ENCODE data around the gene TANGO6.
A peak's percentile ranks its signal among the peaks of the same experiment; 100 is the strongest.

The TANGO6 gene

DNA sequence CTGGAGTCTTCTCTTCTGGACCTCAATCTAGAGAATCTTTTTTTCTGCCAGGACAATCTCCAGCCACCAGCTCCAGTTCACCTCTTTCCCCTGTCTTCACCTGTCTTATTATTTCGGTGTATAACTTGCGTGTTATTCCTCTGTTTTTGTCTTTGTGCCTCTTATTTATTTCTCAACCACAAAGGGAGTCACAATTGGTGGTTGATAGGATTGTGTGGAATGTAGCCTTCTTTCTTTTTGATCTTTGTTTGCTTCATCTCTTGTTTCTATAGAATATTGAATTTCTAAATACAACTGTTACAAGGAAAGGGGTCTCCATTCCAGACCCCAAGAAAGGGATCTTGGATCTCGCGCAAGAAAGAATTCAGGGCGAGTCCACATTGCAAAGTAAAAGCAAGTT is 226.2 kb downstream of the TANGO6 start:
- no peak for DNase-seq (ENCODE audit: low read depth in 2 of 2)
- H3K4me3 ChIP-seq (replicated peaks in 1 of 2; ENCODE audit: low read depth in 2 of 2, low read length in 2 of 2), result no peak overlapping the region
- TF ChIP-seq CTCF (IDR thresholded peaks at IDR 0.05; ENCODE audit: low read depth, low read length), result no peak

DNA sequence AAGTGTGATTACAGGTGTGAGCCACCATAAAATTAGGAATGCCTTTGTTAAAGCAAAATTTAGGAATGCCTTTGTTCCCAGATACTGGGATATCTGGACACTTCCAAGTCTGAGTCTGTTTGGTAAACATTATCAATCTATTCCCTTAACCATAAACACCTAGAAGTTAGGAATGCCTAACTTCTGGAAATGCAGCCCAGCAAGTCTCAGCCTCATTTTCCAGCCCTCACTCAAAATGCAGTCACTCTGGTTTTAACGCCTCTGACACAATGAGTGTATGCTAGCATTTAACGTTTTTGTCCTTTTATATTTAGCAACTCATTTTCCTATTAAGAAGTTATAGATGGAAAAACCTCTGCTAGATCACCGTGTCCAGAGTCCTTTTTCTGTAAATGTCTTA is 227.7 kb downstream of the TANGO6 start:
- H3K4me3 ChIP-seq (replicated peaks in 1 of 2; ENCODE audit: low read depth in 2 of 2, low read length in 2 of 2), result no peak overlapping the region
- DNase-seq (ENCODE audit: low read depth in 2 of 2), result no peak
- no peak for TF ChIP-seq CTCF (IDR thresholded peaks at IDR 0.05; ENCODE audit: low read depth, low read length)

- no peak for DNase-seq (ENCODE audit: low read depth in 2 of 2)
- no peak overlapping the region for H3K4me3 ChIP-seq (replicated peaks in 1 of 2; ENCODE audit: low read depth in 2 of 2, low read length in 2 of 2)
- no peak for TF ChIP-seq CTCF (IDR thresholded peaks at IDR 0.05; ENCODE audit: low read depth, low read length)
Measured at GRCh38 chr16:69072640-69072974, 229.3 kb downstream of the TANGO6 start.

DNA sequence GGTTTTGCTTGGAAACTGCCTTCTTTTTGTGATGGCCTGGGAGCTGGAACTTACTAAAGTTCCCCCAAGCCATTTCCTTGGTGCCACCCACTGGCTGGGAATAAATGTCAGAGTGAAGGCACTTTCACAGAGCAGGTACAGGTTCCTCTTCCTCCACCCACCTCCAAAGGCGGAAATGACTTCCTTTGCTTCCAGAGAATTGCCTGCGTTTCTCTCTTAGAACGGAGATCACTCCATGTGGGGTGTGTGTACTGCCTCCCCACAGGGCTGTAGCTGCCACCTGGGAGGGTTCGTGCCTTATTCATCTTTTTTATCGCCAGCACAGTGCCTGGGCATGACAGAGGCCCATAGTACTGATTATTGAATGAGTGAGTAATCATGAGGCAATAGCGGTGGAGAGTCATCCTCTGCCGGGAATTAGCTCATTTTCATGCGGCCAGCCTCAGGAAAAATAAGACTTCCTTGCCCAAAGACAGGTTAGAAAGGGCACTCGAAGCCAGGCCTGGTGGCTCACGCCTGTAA is 229.9 kb downstream of the TANGO6 start:
- peak; percentile 73 to 94 for DNase-seq (ENCODE audit: low read depth in 2 of 2)
- no peak for TF ChIP-seq CTCF (IDR thresholded peaks at IDR 0.05; ENCODE audit: low read depth, low read length)
- no peak overlapping the region for H3K4me3 ChIP-seq (replicated peaks in 1 of 2; ENCODE audit: low read depth in 2 of 2, low read length in 2 of 2)

GRCh38 chr16:69077251-69077650 is 233.9 kb downstream of the TANGO6 start:
- no peak overlapping the region for H3K4me3 ChIP-seq (replicated peaks in 1 of 2; ENCODE audit: low read depth in 2 of 2, low read length in 2 of 2)
- DNase-seq (ENCODE audit: low read depth in 2 of 2), result peak in 1 of 2 donors; percentile 65
- TF ChIP-seq CTCF (IDR thresholded peaks at IDR 0.05; ENCODE audit: low read depth, low read length), result no peak

- DNase-seq (ENCODE audit: low read depth in 2 of 2), result no peak
- TF ChIP-seq CTCF (IDR thresholded peaks at IDR 0.05; ENCODE audit: low read depth, low read length), result no peak
- H3K4me3 ChIP-seq (replicated peaks in 1 of 2; ENCODE audit: low read depth in 2 of 2, low read length in 2 of 2), result no peak overlapping the region
Measured at GRCh38 chr16:69078073-69078472, 234.7 kb downstream of the TANGO6 start.

DNA sequence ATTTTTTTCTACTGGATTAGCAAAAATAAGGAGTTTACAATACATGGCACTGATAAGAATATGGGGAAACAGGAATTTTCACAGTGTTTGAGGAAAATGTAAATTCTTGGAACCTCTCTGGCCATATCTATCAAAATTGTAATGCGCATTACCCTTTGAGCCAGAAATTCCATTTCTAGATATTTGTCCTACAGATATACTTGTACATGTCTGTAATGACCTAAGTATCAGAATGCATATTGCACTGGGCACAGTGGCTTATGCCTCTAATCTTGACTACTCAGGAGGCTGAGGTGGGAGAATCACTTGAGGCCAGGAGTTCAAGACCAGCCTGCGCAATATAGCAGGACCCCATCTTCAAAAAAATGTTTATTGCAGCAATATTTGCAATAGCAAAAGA is 236.4 kb downstream of the TANGO6 start:
- no peak for TF ChIP-seq CTCF (IDR thresholded peaks at IDR 0.05; ENCODE audit: low read depth, low read length)
- no peak overlapping the region for H3K4me3 ChIP-seq (replicated peaks in 1 of 2; ENCODE audit: low read depth in 2 of 2, low read length in 2 of 2)
- DNase-seq (ENCODE audit: low read depth in 2 of 2), result no peak

All from cardiac fibroblast (primary cell).